K562 (cell line): ENCODE data around the gene DBNDD2. TPM values are rescaled to one million over a fixed set of nuclear protein-coding genes. Genes with fewer than 3 reads are reported as not detected.

ENCODE experiments used
- CREBBP ChIP-seq: IDR thresholded peaks from one replicate; pipeline ENCODE4 v1.6.1; 2012; ENCODE audit warnings: low read depth, mild to moderate bottlenecking, control low read depth, inconsistent platforms, low read length
- DMBX1 ChIP-seq: fragments of 250-450 bp; sonication (Bioruptor Pico); IDR thresholded peaks from 2 replicates; pipeline ENCODE4 v1.8.0; 2022; ENCODE audit warnings: inconsistent platforms, mild to moderate bottlenecking, moderate library complexity, borderline replicate concordance
- NFRKB ChIP-seq: fragments of 450-650 bp; IDR thresholded peaks from 2 replicates; pipeline ENCODE4 v1.6.1; 2016; ENCODE audit warnings: low read depth
- STAT5A ChIP-seq: IDR thresholded peaks from 2 replicates; pipeline ENCODE4 v1.6.1; 2012; ENCODE audit warnings: low read length, inconsistent platforms, borderline replicate concordance
- TAF7 ChIP-seq: fragments of 450-650 bp; IDR thresholded peaks from 2 replicates; pipeline ENCODE4 v1.6.1; 2016; ENCODE audit warnings: missing genetic modification characterization, missing compliant biosample characterization
- ZNF212 ChIP-seq: fragments of 450-650 bp; formaldehyde crosslinking; IDR thresholded peaks from 2 replicates; pipeline ENCODE4 v1.4.0; 2020; ENCODE audit warnings: mild to moderate bottlenecking
- ZNF23 ChIP-seq: fragments of 250-450 bp; sonication (Bioruptor Pico); IDR thresholded peaks from 2 replicates; pipeline ENCODE4 v1.4.0; 2020; ENCODE audit warnings: mild to moderate bottlenecking
- polyA plus RNA-seq, 8 experiments: library from polyadenylated mRNA; depleted of rRNA in 4 of 8; stranded (reverse) in 5 of 8; unstranded in 3 of 8; fragments of >200 nt; fragmentation: Nextera tagmentation in 2 of 8; fragmentation: Illumina TruSeq in 1 of 8; extraction: Ambion mirVana in 2 of 8; extraction: Trizol in 1 of 8; gene quantifications; 2 replicates each; pipeline versions ENCODE4 v1.2.1 to v1.2.3, GENCODE V29; 2011 to 2014; ENCODE audit warnings: inconsistent platforms in 1 of 8, missing spikeins in 1 of 8
- total RNA-seq, 7 experiments: library from RNA; depleted of rRNA in 6 of 7; stranded (reverse); fragments of >200 nt in 6 of 7; fragmentation: Illumina TruSeq in 2 of 7; extraction: Trizol in 2 of 7; gene quantifications; 2 replicates each; pipeline versions ENCODE4 v1.2.1 to v1.2.3, GENCODE V29; 2011 to 2021; ENCODE audit warnings: low replicate concordance in 1 of 7
- TF ChIP-seq, protein P1 (sequence below), 3 experiments: IDR thresholded peaks in 2 of 3; conservative IDR thresholded peaks in 1 of 3; 2 replicates each; pipeline ENCODE4 v1.5.1; 2011 to 2012; ENCODE audit warnings: low read length in 3 of 3, mild to moderate bottlenecking in 3 of 3, control low read depth in 2 of 3, improper control_type of control experiment in 1 of 3, inconsistent platforms in 1 of 3, low read depth in 1 of 3, mixed read lengths in 1 of 3, moderate library complexity in 1 of 3; ENCODE audit not compliant: insufficient read depth in 2 of 3
- TF ChIP-seq, protein P2 (sequence below): fragments of 250-450 bp; sonication (Bioruptor Pico); IDR thresholded peaks from 2 replicates; pipeline ENCODE4 v1.4.0; 2020; ENCODE audit warnings: mild to moderate bottlenecking, moderate library complexity
- TF ChIP-seq, protein P3 (sequence below): fragments of 450-650 bp; IDR thresholded peaks from 2 replicates; pipeline ENCODE4 v1.6.1; 2016; ENCODE audit warnings: mild to moderate bottlenecking, moderate library complexity

DBNDD2 gene
- total and polyA plus RNA-seq, 9 of the 15 experiments (the other 6 are each of a cell fraction or from before 2014, with no cell fraction given): 12.8 to 64.0 (median 35.8) TPM

DNA sequence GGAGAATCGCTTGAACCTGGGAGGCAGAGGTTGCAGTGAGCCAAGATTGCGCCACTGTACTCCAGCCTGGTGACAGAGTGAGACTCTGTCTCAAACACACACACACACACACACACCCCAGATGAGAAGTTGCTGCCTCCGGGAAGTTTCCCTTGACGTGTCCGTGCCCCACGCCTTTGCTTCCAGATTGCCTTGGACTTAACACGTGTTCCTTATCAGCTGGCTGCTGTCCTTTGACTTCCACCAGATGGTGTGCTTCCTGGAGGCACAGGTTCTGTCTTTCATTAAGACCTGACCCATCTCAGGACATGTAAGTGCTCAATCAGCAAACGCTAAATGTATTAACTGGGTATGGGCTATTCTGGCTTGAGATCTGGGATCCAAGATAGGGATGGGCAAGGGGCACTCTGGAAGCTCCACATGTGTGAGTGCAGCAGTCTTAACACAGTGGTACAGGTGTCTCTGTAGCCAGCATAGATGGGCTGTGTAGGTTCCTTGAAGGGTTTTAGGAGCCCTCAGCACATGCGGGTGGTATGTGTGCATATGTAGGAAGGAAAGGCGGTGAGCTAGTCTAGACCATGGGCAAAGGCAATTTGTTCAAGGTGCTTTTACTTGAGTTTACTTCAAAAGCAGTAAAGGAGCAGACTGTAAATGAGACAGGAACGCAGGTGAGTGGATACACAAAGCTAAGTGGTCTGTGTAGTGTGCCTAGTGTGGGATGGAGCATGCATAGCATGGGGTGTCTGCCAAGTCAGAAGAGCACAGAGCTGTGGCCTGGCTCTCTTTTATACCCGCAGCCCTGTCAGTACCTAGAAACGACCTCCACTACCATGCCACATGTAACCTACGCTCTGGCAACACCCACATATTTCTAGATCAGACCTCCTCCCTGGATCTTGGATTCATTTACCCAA lies 19.4 kb downstream of the DBNDD2 start (continued):
- TF ChIP-seq, protein P1, sequence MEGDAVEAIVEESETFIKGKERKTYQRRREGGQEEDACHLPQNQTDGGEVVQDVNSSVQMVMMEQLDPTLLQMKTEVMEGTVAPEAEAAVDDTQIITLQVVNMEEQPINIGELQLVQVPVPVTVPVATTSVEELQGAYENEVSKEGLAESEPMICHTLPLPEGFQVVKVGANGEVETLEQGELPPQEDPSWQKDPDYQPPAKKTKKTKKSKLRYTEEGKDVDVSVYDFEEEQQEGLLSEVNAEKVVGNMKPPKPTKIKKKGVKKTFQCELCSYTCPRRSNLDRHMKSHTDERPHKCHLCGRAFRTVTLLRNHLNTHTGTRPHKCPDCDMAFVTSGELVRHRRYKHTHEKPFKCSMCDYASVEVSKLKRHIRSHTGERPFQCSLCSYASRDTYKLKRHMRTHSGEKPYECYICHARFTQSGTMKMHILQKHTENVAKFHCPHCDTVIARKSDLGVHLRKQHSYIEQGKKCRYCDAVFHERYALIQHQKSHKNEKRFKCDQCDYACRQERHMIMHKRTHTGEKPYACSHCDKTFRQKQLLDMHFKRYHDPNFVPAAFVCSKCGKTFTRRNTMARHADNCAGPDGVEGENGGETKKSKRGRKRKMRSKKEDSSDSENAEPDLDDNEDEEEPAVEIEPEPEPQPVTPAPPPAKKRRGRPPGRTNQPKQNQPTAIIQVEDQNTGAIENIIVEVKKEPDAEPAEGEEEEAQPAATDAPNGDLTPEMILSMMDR (IDR thresholded peaks at IDR 0.05 in 2 of 3, conservative IDR thresholded peaks at IDR 0.05 in 1 of 3; ENCODE audit: insufficient read depth in 2 of 3, low read depth in 1 of 3, low read length in 3 of 3): peak; percentile 32 to 49 (median 35); a peak in 4 of 6 replicates
- no peak for TF ChIP-seq TAF7 (tag)
- no peak for TF ChIP-seq ZNF23 (CRISPR knock-in tag)
- no peak for TF ChIP-seq NFRKB
- no peak for TF ChIP-seq STAT5A
- no peak for TF ChIP-seq CREBBP
- no peak for TF ChIP-seq ZNF212 (CRISPR knock-in tag)
- TF ChIP-seq, protein P2, sequence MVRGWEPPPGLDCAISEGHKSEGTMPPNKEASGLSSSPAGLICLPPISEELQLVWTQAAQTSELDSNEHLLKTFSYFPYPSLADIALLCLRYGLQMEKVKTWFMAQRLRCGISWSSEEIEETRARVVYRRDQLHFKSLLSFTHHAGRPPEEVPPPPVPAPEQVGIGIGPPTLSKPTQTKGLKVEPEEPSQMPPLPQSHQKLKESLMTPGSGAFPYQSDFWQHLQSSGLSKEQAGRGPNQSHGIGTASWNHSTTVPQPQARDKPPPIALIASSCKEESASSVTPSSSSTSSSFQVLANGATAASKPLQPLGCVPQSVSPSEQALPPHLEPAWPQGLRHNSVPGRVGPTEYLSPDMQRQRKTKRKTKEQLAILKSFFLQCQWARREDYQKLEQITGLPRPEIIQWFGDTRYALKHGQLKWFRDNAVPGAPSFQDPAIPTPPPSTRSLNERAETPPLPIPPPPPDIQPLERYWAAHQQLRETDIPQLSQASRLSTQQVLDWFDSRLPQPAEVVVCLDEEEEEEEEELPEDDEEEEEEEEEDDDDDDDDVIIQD (CRISPR knock-in tag): no peak
- TF ChIP-seq, protein P3, sequence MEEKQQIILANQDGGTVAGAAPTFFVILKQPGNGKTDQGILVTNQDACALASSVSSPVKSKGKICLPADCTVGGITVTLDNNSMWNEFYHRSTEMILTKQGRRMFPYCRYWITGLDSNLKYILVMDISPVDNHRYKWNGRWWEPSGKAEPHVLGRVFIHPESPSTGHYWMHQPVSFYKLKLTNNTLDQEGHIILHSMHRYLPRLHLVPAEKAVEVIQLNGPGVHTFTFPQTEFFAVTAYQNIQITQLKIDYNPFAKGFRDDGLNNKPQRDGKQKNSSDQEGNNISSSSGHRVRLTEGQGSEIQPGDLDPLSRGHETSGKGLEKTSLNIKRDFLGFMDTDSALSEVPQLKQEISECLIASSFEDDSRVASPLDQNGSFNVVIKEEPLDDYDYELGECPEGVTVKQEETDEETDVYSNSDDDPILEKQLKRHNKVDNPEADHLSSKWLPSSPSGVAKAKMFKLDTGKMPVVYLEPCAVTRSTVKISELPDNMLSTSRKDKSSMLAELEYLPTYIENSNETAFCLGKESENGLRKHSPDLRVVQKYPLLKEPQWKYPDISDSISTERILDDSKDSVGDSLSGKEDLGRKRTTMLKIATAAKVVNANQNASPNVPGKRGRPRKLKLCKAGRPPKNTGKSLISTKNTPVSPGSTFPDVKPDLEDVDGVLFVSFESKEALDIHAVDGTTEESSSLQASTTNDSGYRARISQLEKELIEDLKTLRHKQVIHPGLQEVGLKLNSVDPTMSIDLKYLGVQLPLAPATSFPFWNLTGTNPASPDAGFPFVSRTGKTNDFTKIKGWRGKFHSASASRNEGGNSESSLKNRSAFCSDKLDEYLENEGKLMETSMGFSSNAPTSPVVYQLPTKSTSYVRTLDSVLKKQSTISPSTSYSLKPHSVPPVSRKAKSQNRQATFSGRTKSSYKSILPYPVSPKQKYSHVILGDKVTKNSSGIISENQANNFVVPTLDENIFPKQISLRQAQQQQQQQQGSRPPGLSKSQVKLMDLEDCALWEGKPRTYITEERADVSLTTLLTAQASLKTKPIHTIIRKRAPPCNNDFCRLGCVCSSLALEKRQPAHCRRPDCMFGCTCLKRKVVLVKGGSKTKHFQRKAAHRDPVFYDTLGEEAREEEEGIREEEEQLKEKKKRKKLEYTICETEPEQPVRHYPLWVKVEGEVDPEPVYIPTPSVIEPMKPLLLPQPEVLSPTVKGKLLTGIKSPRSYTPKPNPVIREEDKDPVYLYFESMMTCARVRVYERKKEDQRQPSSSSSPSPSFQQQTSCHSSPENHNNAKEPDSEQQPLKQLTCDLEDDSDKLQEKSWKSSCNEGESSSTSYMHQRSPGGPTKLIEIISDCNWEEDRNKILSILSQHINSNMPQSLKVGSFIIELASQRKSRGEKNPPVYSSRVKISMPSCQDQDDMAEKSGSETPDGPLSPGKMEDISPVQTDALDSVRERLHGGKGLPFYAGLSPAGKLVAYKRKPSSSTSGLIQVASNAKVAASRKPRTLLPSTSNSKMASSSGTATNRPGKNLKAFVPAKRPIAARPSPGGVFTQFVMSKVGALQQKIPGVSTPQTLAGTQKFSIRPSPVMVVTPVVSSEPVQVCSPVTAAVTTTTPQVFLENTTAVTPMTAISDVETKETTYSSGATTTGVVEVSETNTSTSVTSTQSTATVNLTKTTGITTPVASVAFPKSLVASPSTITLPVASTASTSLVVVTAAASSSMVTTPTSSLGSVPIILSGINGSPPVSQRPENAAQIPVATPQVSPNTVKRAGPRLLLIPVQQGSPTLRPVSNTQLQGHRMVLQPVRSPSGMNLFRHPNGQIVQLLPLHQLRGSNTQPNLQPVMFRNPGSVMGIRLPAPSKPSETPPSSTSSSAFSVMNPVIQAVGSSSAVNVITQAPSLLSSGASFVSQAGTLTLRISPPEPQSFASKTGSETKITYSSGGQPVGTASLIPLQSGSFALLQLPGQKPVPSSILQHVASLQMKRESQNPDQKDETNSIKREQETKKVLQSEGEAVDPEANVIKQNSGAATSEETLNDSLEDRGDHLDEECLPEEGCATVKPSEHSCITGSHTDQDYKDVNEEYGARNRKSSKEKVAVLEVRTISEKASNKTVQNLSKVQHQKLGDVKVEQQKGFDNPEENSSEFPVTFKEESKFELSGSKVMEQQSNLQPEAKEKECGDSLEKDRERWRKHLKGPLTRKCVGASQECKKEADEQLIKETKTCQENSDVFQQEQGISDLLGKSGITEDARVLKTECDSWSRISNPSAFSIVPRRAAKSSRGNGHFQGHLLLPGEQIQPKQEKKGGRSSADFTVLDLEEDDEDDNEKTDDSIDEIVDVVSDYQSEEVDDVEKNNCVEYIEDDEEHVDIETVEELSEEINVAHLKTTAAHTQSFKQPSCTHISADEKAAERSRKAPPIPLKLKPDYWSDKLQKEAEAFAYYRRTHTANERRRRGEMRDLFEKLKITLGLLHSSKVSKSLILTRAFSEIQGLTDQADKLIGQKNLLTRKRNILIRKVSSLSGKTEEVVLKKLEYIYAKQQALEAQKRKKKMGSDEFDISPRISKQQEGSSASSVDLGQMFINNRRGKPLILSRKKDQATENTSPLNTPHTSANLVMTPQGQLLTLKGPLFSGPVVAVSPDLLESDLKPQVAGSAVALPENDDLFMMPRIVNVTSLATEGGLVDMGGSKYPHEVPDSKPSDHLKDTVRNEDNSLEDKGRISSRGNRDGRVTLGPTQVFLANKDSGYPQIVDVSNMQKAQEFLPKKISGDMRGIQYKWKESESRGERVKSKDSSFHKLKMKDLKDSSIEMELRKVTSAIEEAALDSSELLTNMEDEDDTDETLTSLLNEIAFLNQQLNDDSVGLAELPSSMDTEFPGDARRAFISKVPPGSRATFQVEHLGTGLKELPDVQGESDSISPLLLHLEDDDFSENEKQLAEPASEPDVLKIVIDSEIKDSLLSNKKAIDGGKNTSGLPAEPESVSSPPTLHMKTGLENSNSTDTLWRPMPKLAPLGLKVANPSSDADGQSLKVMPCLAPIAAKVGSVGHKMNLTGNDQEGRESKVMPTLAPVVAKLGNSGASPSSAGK: peak; percentile 79
- TF ChIP-seq DMBX1: no peak
